A549 (cell line): ENCODE results near the gene PAPPA2. TPM values are rescaled to one million over a fixed set of nuclear protein-coding genes. Genes with fewer than 3 reads are reported as not detected.

ENCODE experiments used
- ATAC-seq, 2 experiments: fragments of 200-7000 bp in 1 of 2; fragments of >200 bp in 1 of 2; cut with Nextera tagmentation in 1 of 2; cut with Tn5 transposase in 1 of 2; 3 replicates each; pipeline versions ENCODE4 v1.8.0 to v1.9.1; 2018 to 2020; ENCODE audit warnings: mild to moderate bottlenecking in 1 of 2, moderate library complexity in 1 of 2
- CTCF ChIA-PET: fragments of 300-600 bp; sonication (Branson Sonifier 250); formaldehyde crosslinking; extraction: SDS; loops from one replicate; lab custom pipeline; 2021; ENCODE audit warnings: antibody characterized with exemption, inconsistent platforms; lab: Yijun Ruan, JAX
- POLR2A ChIA-PET: fragments of 350-600 bp; formaldehyde crosslinking; extraction: SDS; loops from one replicate; lab custom pipeline; 2021; ENCODE audit warnings: antibody characterized with exemption, inconsistent platforms; lab: Yijun Ruan, JAX
- DNase-seq, 2 experiments: peaks; one replicate each; pipeline versions ENCODE4 v3.0.0 to v3.0.0-alpha.2; 2011 to 2016; ENCODE audit warnings: low read depth in 1 of 2, low spot score in 1 of 2
- FAIRE-seq: peaks from 2 replicates; lab custom pipeline; 2011; peaks lifted over from hg19 to GRCh38; lab: Jason Lieb, UNC
- H3K27ac ChIP-seq, 2 experiments: fragments of >200 bp; sonication (Bioruptor Twin); formaldehyde crosslinking; 3 replicates each; pipeline ENCODE4 v1.5.1; 2016 to 2017
- H3K4me1 ChIP-seq: fragments of >200 bp; sonication (Bioruptor Twin); formaldehyde crosslinking; 3 replicates; pipeline ENCODE4 v1.6.1; 2016
- H3K4me2 ChIP-seq: fragments of >200 bp; sonication (Bioruptor Twin); formaldehyde crosslinking; 3 replicates; pipeline ENCODE4 v1.6.1; 2016
- H3K4me3 ChIP-seq: fragments of >200 bp; sonication (Bioruptor Twin); formaldehyde crosslinking; 3 replicates; pipeline ENCODE4 v1.5.1; 2016
- H3K9me3 ChIP-seq: fragments of >200 bp; sonication (Bioruptor Twin); formaldehyde crosslinking; 3 replicates; pipeline ENCODE4 v1.6.1; 2016
- BHLHE40 ChIP-seq: IDR thresholded peaks from 2 replicates; pipeline ENCODE4 v1.6.1; 2012; ENCODE audit warnings: low read depth, low read length, inconsistent platforms
- CBX2 ChIP-seq: fragments of 200-600 bp; sonication (generic); IDR thresholded peaks from 2 replicates; pipeline ENCODE4 v1.6.1; 2016; ENCODE audit warnings: low read depth, mild to moderate bottlenecking, borderline replicate concordance
- CEBPB ChIP-seq, 2 experiments: fragments of >200 bp in 1 of 2; sonication (Bioruptor Twin) in 1 of 2; formaldehyde crosslinking in 1 of 2; IDR thresholded peaks; 2 replicates each; pipeline ENCODE4 v1.6.1; 2012 to 2016
- CTCF ChIP-seq: fragments of >200 bp; sonication (Bioruptor Twin); formaldehyde crosslinking; IDR thresholded peaks from 3 replicates; pipeline ENCODE4 v1.5.1; 2016
- EHMT2 ChIP-seq: fragments of 200-600 bp; sonication (generic); IDR thresholded peaks from 2 replicates; pipeline ENCODE4 v1.6.1; 2016; ENCODE audit warnings: antibody characterized with exemption, low read depth, mild to moderate bottlenecking, moderate library complexity
- FOXS1 ChIP-seq: fragments of 250-450 bp; sonication (Bioruptor Pico); IDR thresholded peaks from 2 replicates; pipeline ENCODE4 v1.5.0; 2020; ENCODE audit warnings: mild to moderate bottlenecking, moderate library complexity
- HEYL ChIP-seq: fragments of 250-450 bp; sonication (Bioruptor Pico); IDR thresholded peaks from 2 replicates; pipeline ENCODE4 v1.8.0; 2021; ENCODE audit warnings: mild to moderate bottlenecking, moderate library complexity
- KDM1A ChIP-seq: fragments of 200-600 bp; sonication (generic); IDR thresholded peaks from 2 replicates; pipeline ENCODE4 v1.6.1; 2016; ENCODE audit warnings: low read depth, mild to moderate bottlenecking
- KDM5A ChIP-seq: fragments of 200-600 bp; sonication (generic); IDR thresholded peaks from 2 replicates; pipeline ENCODE4 v1.6.1; 2016; ENCODE audit warnings: antibody characterized with exemption, mild to moderate bottlenecking
- MYC ChIP-seq: IDR thresholded peaks from 2 replicates; pipeline ENCODE4 v1.6.1; 2012; ENCODE audit warnings: mild to moderate bottlenecking, inconsistent platforms, low read length, improper control_type of control experiment, borderline replicate concordance
- NFE2L2 ChIP-seq: fragments of 150-350 bp; conservative IDR thresholded peaks from 2 replicates; pipeline ENCODE4 v1.6.1; 2014; ENCODE audit warnings: low read length
- NR3C1 ChIP-seq: fragments of >200 bp; sonication (Bioruptor Twin); formaldehyde crosslinking; IDR thresholded peaks from 3 replicates; pipeline ENCODE4 v1.6.1; 2017
- RAD21 ChIP-seq, 2 experiments: fragments of >200 bp in 1 of 2; sonication (Bioruptor Twin) in 1 of 2; formaldehyde crosslinking in 1 of 2; IDR thresholded peaks in 1 of 2; conservative IDR thresholded peaks in 1 of 2; 2 replicates in 1 of 2; 3 replicates in 1 of 2; pipeline ENCODE4 v1.6.1; 2012 to 2018; ENCODE audit warnings: inconsistent platforms in 1 of 2
- RFX5 ChIP-seq: fragments of 450-650 bp; IDR thresholded peaks from 2 replicates; pipeline ENCODE4 v1.7.1; 2014; ENCODE audit warnings: antibody characterized with exemption, mild to moderate bottlenecking, moderate library complexity
- RNF2 ChIP-seq: fragments of 200-600 bp; sonication (generic); IDR thresholded peaks from 2 replicates; pipeline ENCODE4 v1.6.1; 2016; ENCODE audit warnings: low read depth, mild to moderate bottlenecking, antibody characterized with exemption, moderate library complexity, borderline replicate concordance
- SMC3 ChIP-seq: fragments of >200 bp; sonication (Bioruptor Twin); formaldehyde crosslinking; IDR thresholded peaks from 3 replicates; pipeline ENCODE4 v1.6.1; 2018; ENCODE audit warnings: inconsistent platforms
- SREBF2 ChIP-seq: fragments of 450-650 bp; IDR thresholded peaks from 2 replicates; pipeline ENCODE4 v1.6.1; 2014; ENCODE audit warnings: mild to moderate bottlenecking, moderate library complexity
- USF2 ChIP-seq: fragments of 450-650 bp; IDR thresholded peaks from 2 replicates; pipeline ENCODE4 v1.6.1; 2014; ENCODE audit warnings: antibody characterized with exemption
- ZC3H11A ChIP-seq: fragments of 450-650 bp; IDR thresholded peaks from 2 replicates; pipeline ENCODE4 v1.6.1; 2014; ENCODE audit warnings: antibody characterized with exemption, mild to moderate bottlenecking
- ZFP36 ChIP-seq: fragments of 450-650 bp; IDR thresholded peaks from 2 replicates; pipeline ENCODE4 v1.6.1; 2014; ENCODE audit warnings: borderline replicate concordance; ENCODE audit not compliant: partially characterized antibody
- ZSCAN20 ChIP-seq: fragments of 250-450 bp; sonication (Bioruptor Pico); IDR thresholded peaks from 2 replicates; pipeline ENCODE4 v1.8.0; 2022; ENCODE audit warnings: mild to moderate bottlenecking, moderate library complexity
- WGBS: methylation state at CpG from one replicate; pipeline ENCODE4 v1.1.6; 2017; ENCODE audit errors: missing lambda C conversion rate; 5-methylcytosine and 5-hydroxymethylcytosine counted together
- polyA plus RNA-seq, 4 experiments: library from polyadenylated mRNA; depleted of rRNA in 3 of 4; stranded (reverse); fragments of >200 nt; fragmentation: RNase III in 1 of 4; extraction: RNeasy Plus Mini Kit Qiagen cat#74134 plus additional on column Dnase treatment in 1 of 4; gene quantifications; 2 replicates in 3 of 4; 3 replicates in 1 of 4; pipeline ENCODE4 v1.2.3, GENCODE V29; 2011 to 2017

Gene PAPPA2
- polyA plus RNA-seq, 2 of the 4 experiments (the other 2 are of a cell fraction): 0.03 to 0.72 TPM

GRCh38 chr1:176460544-176461336, 2.2 kb upstream of the PAPPA2 start:
- H3K4me3 ChIP-seq: no peak overlapping the region
- WGBS: 0% methylated on average over 2 of the region's 2 CpGs
- CTCF ChIA-PET: no interaction called here
- no peak for TF ChIP-seq BHLHE40
- TF ChIP-seq MYC: no peak
- TF ChIP-seq KDM1A: no peak
- TF ChIP-seq FOXS1 (CRISPR knock-in tag): no peak
- no peak for TF ChIP-seq EHMT2
- no peak for TF ChIP-seq USF2
- TF ChIP-seq NFE2L2: no peak
- no peak for TF ChIP-seq ZFP36
- no peak for TF ChIP-seq SREBF2
- no peak for TF ChIP-seq RAD21 (conservative IDR thresholded peaks at IDR 0.05 in 1 of 2, IDR thresholded peaks at IDR 0.05 in 1 of 2)
- no peak for TF ChIP-seq ZSCAN20 (CRISPR knock-in tag)
- TF ChIP-seq CEBPB (IDR thresholded peaks at IDR 0.05): no peak
- TF ChIP-seq CTCF: no peak
- TF ChIP-seq RFX5: no peak
- TF ChIP-seq KDM5A: no peak
- no peak for TF ChIP-seq NR3C1
- no peak for TF ChIP-seq HEYL (CRISPR knock-in tag)
- TF ChIP-seq ZC3H11A: no peak
- TF ChIP-seq, all 56 proteins: peak for 0
- no peaks in the 10 kb centered on the region for H3K4me1 ChIP-seq
- no peak overlapping the region for H3K4me2 ChIP-seq
- FAIRE-seq (no peak), ATAC-seq (no peak), DNase-seq (no peak)
- POLR2A ChIA-PET: no interaction called here
- H3K27ac ChIP-seq: no peak overlapping the region
- H3K9me3 ChIP-seq: no peaks in the 10 kb centered on the region

GRCh38 chr1:176461576-176461975, 1.4 kb upstream of the PAPPA2 start:
- Histone ChIP-seq H3K4me2 (no peak overlapping the region), H3K27ac (no peak overlapping the region), H3K4me1 (no peaks in the 10 kb centered on the region), H3K4me3 (no peak overlapping the region), H3K9me3 (no peaks in the 10 kb centered on the region)
- ATAC-seq: no peak
- ChIA-PET POLR2A (no interaction called here), CTCF (interaction anchor here (0.7 kb wide), 1 partner anchor 88 kb away, joined by 3 read pairs; no protein-coding TSS in a partner anchor)
- 5% methylated on average over 1 of the region's 1 CpG for WGBS
- DNase-seq: no peak
- TF ChIP-seq CBX2: no peak
- FAIRE-seq: no peak

- FAIRE-seq (no peak), DNase-seq (peak; percentile 19 to 32)
These were observed 3.5 kb downstream of the PAPPA2 start for GRCh38 chr1:176466514-176466913.

More at GRCh38 chr1:176466514-176466913, 3.5 kb downstream of the PAPPA2 start:
- CTCF ChIA-PET: interaction anchor here (1.5 kb wide), 1 partner anchor 16 kb away, joined by 4 read pairs; no protein-coding TSS in a partner anchor
- TF ChIP-seq KDM1A (no peak), SMC3 (no peak), RNF2 (no peak), RAD21 (conservative IDR thresholded peaks at IDR 0.05 in 1 of 2, IDR thresholded peaks at IDR 0.05 in 1 of 2) (peak; percentile 23 to 58; a peak in 2 of 5 replicates)
- TF ChIP-seq, all 56 proteins: peak for 1
- POLR2A ChIA-PET: no interaction called here
- no peaks in the 10 kb centered on the region for H3K9me3 ChIP-seq
- no peak overlapping the region for H3K4me3 ChIP-seq
- 20% methylated on average over 3 of the region's 3 CpGs for WGBS
- H3K27ac ChIP-seq: no peak overlapping the region
- ATAC-seq: peak; percentile 77 to 87; a peak in 5 of 6 replicates
- H3K4me2 ChIP-seq: no peak overlapping the region
- no peaks in the 10 kb centered on the region for H3K4me1 ChIP-seq
